HG02571 (cell line): ENCODE data around the gene ANXA6.

Source experiments
- ATAC-seq: cut with Tn5 transposase; IDR thresholded peaks from one replicate; pipeline ENCODE4 v1.9.1; 2021; ENCODE audit warnings: mild to moderate bottlenecking, moderate library complexity; ENCODE audit not compliant: unreplicated experiment

Gene ANXA6

GRCh38 chr5:151084363-151084762 lies 73.2 kb downstream of the ANXA6 start:
- no peak for ATAC-seq

- no peak for ATAC-seq
These were observed 74.4 kb downstream of the ANXA6 start for GRCh38 chr5:151083081-151083676.

GRCh38 chr5:151082282-151082902 lies 75.2 kb downstream of the ANXA6 start:
- no peak for ATAC-seq

DNA sequence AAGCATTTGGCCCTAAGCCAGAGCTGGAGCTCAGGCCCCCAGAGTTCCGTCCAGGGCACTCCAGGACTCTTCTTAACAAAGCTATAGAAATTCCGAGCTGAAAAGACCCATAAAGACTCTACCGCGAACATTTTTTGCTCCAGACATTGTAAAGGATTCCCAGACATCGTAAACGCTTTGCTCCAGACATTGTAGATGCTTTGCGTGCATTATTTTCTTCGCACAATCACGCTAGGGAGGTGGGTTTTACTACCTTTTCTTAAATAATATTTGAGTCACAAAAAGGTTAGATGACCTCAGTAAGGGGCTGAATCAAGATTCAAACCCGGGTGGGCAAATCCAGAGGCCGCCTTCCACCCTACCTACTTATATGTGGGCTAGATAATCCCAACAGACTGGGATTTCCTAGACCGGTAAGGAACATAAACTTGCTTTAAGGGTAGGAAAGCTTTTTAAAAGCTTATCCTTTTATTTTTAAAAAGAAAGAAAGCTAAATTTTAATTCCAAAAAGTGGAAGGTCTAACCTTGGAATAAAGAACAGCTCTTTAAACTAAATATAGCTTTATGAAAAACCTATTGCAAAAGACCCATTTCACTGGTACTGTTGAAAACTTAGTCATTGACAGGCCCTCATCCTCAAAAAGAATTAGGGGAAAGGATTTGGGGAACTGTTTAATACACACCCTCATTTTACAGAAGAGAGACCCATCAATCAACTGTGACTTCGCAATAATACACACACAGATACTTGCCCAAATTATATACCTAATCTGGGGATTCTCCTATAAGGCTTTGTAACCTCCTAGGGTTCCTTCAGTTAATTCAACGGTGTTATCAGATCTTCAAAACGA lies 75.9 kb downstream of the ANXA6 start:
- ATAC-seq: no peak

GRCh38 chr5:151080613-151081430 lies 76.8 kb downstream of the ANXA6 start, which contains the start of gene TNIP1:
TNIP1 (minus strand) TSS chr5:151081034; CDS start chr5:151065095, 15,939 bp downstream.
- peak; percentile 68 for ATAC-seq

DNA sequence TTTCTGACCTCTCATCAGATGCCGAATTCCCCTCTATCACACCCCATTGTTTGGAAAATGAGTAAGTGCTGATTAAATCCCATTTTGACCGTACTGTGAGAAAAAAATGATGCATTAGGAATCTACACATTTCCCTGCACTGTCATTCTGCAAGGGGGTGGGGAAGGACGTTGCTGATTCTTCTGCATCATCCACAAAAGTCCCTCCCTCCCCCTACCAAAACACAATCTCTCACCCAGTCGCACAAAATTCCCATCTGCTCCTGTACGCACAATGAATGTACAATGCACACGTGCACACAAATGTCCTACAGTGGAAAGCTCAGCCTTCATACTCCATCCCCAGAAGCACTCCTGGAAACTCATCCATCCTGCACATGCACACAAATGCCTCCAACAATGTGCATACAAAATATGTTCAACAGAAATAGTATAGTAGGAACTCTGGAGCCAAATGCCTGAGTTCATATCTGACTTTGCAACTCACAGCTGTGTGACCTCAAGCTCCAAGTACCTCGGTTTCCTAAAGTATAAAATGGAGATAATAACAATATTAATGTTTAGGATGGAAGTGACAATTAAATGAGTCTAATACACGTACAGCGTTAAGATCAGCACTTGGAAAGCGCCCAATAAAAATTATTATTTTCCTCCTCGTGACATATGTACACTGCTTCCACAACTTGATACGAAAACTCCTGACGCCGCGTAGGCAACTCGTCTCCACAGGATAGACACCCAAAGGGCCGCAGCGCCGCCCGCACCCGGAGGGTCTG lies 77.6 kb downstream of the ANXA6 start:
- no peak for ATAC-seq

DNA sequence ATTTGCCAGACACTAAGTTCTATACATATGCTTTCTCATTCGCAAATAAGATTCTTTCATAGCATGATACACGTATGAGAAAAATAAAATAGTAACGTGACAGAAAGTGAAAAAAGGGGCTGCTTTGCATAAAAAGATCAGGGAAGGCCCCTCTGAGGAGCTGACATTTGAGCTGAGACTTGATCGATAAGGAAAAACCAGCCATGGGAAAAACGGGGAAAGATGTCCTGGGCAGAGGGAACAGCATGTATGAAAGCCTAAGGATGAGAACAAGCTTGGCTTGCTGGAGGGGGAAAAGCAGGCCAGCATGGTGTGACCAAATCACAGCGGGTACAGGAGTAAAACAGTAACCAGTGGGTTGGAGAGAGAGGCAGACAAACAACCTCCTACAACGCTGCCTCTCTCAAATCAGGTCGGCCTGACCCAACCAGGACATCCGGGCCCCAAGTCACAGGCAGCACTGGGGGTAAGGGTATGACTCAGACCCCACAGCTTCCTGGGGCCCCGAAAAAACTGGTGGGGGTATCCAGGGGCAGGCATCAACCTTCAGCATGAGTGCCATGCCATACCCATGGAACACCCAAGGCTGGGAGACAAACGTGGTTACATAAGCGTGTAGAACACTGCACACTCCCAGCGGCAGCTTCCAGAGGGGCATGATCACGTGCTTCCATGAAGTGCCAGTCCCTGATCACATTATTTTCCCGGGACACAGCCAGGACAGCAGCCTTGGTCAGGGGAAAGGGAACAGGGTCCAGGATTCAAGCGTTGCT lies 78.9 kb downstream of the ANXA6 start:
- peak; percentile 39 for ATAC-seq

DNA sequence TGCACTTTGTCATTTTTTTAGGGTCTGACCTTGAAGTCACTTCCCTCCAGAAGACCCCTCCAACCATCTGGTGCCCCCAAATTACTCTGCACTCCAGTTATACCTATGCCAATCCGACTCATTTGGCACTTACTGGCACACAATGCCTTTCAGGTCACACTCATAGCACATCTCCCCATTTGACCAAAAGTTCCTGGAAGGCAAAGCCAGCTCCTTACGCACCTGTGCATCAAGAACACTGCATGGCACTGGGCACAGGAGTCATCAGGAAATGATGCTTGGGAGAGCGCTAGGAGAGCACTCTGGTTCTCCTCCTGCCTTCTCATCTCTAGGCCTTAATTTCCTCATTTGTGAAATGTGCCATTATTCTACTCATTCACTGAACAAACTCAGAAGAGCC lies 79.6 kb downstream of the ANXA6 start:
- ATAC-seq: no peak

GRCh38 chr5:151077419-151077818 lies 80.2 kb downstream of the ANXA6 start:
- no peak for ATAC-seq

GRCh38 chr5:151076616-151077015 lies 81.0 kb downstream of the ANXA6 start:
- ATAC-seq: no peak

DNA sequence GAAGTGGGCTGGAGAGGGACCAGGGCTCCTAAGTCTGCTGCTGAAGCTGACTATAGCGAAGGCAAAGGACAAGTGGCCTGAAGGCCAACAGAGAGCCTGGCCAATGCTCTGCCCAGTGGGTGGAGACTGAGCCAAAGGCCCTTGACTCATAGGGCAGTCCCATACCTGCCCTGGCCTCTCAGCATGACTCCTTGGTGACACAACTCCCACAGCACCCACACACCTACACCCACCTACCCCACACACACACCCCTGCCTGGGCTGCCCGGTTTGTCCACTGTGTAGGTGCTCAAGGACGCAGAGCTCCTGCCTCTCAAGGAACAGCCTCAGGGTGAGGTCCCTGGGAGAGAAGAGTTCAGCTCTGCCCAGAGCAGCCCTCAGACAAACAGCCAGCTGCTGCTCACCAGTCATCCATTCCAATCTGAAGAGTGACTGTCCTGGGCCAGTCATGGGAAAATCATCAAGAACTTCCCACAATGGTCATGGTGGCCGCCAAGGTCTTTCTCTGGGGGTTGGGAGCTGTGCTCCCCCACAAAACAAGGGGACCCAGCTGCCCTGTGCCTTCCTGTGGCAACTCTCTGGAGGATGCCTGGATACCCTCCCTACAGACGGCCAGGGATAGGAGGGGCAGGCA lies 81.8 kb downstream of the ANXA6 start:
- ATAC-seq: no peak

DNA sequence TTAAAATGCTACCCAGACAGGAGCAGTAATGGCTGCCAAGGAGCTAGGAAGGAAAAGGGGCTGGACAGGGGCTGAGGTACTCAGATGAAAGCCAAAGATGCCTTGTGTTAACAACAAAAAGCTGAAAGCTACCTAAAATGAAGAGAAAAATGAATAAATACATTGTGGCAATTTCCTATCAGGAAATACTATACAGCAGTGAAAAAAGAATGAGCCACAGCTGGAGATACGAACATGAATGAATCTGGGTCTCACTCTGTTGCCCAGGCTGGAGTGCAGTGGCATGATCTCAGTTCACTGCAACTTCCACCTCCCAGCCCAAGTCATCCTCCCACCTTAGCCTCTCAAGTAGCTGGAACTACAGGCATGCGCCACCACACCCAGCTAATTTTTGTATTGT lies 83.0 kb downstream of the ANXA6 start:
- no peak for ATAC-seq

DNA sequence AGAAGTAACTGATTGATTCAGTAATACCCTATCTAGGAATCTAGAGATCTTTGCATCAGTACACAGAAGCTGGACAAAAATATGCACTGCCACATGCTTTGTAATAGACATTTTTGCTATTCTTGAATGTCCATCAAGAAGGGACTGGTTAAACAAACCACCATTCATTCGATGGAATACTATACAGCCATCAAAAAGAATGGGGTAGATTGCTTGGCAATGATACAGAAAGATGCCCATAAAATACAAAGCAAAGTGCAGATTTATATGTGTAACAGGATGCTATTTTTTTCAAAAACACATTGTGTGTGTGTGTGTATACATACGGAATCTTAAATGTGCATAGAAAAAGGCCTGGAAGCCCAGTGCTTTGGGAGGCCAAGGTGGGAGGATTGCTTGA lies 84.3 kb downstream of the ANXA6 start:
- ATAC-seq: no peak

GRCh38 chr5:151072630-151073025 lies 85.0 kb downstream of the ANXA6 start:
- no peak for ATAC-seq

DNA sequence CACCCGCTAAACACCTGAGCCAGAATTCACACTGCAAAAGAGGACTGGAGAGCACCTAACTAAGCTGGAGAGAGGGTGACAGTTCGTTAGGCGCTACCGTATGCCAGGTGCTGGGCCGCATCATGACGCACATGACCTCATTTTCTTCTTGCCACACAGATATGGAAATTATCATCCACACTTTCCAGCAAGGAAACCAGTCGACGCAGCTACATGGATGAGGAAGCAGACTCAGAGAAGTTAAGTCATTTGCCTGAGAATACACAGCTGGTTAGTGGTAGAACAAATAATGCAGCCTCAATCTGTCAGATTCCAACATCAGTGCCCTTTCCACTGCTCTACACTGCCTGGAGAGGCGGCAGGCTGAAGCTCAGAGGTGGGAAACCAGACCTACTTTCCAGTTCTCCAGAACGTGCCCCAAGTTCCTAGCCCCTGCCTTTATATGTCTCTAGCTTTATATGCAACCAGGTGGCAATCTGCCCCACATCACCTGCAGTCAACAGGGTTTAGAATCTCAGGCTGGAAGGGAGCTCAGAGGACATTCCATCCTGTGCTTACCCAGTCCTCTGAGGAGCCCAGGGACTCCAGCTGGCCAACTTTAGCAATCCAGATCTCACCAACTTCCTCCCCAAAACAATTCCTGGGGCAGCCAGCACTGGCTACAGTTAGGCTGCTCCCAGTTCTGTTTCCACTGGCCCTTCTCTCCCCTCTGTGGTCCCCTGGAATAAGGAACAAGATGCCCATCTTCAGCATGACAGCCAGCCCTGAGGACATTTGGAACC lies 85.5 kb downstream of the ANXA6 start:
- no peak for ATAC-seq

GRCh38 chr5:151071021-151071420 lies 86.6 kb downstream of the ANXA6 start:
- no peak for ATAC-seq

- ATAC-seq: no peak
These were observed 87.1 kb downstream of the ANXA6 start for GRCh38 chr5:151070449-151070848.

- ATAC-seq: peak; percentile 59
These were observed 89.0 kb downstream of the ANXA6 start for GRCh38 chr5:151068433-151069197.
